ENCODE measurements around the gene GDA. TPM values are rescaled to one million over a fixed set of nuclear protein-coding genes. Genes with fewer than 3 reads are reported as not detected.

GDA gene
- total RNA-seq, 1 donor from 2014 or later = 0.85 TPM

- H3K36me3 ChIP-seq = no peaks in the 10 kb centered on the region
- no peak for DNase-seq
- H3K27me3 ChIP-seq (ENCODE audit: low read depth) = peaks cover 8% of the 10 kb centered on the region
- H3K27ac ChIP-seq (replicated peaks) = no peak overlapping the region
- H3K4me3 ChIP-seq = no peak overlapping the region
- no peak for TF ChIP-seq CTCF (IDR thresholded peaks at IDR 0.05; ENCODE audit: borderline replicate concordance)
- intact Hi-C loops (cut with micrococcal nuclease) = no loop called here
- no peaks in the 10 kb centered on the region for H3K4me1 ChIP-seq
- no peaks in the 10 kb centered on the region for H3K9me3 ChIP-seq (replicated peaks)
These were observed 8.7 kb upstream of the GDA start for GRCh38 chr9:72140586-72140985.

- Histone ChIP-seq H3K4me1 (no peaks in the 10 kb centered on the region), H3K36me3 (no peaks in the 10 kb centered on the region), H3K27ac (replicated peaks) (no peak overlapping the region), H3K4me3 (no peak overlapping the region), H3K9me3 (replicated peaks) (no peaks in the 10 kb centered on the region), H3K27me3 (ENCODE audit: low read depth) (peaks cover 13% of the 10 kb centered on the region)
- TF ChIP-seq CTCF (IDR thresholded peaks at IDR 0.05; ENCODE audit: borderline replicate concordance) = no peak
- DNase-seq = no peak
- intact Hi-C loops (cut with micrococcal nuclease) = no loop called here
These were observed 7.8 kb upstream of the GDA start for GRCh38 chr9:72141484-72141883.

GRCh38 chr9:72144756-72145492 lies 4.3 kb upstream of the GDA start:
- TF ChIP-seq CTCF (IDR thresholded peaks at IDR 0.05; ENCODE audit: borderline replicate concordance) = no peak
- Histone ChIP-seq H3K4me1 (peaks cover 8% of the 10 kb centered on the region), H3K27me3 (ENCODE audit: low read depth) (peaks cover 39% of the 10 kb centered on the region), H3K9me3 (replicated peaks) (no peaks in the 10 kb centered on the region), H3K27ac (replicated peaks) (no peak overlapping the region), H3K4me3 (no peak overlapping the region), H3K36me3 (no peaks in the 10 kb centered on the region)
- intact Hi-C loops (cut with micrococcal nuclease) = no loop called here
- no peak for DNase-seq

GRCh38 chr9:72145733-72146505 lies 3.3 kb upstream of the GDA start:
- no peak overlapping the region for H3K27ac ChIP-seq (replicated peaks)
- no peak overlapping the region for H3K4me3 ChIP-seq
- DNase-seq = no peak
- intact Hi-C loops (cut with micrococcal nuclease) = no loop called here
- peaks cover 43% of the 10 kb centered on the region for H3K27me3 ChIP-seq (ENCODE audit: low read depth)
- no peaks in the 10 kb centered on the region for H3K9me3 ChIP-seq (replicated peaks)
- no peaks in the 10 kb centered on the region for H3K36me3 ChIP-seq
- no peak for TF ChIP-seq CTCF (IDR thresholded peaks at IDR 0.05; ENCODE audit: borderline replicate concordance)
- peaks cover 8% of the 10 kb centered on the region for H3K4me1 ChIP-seq

GRCh38 chr9:72147676-72148075 lies 1.6 kb upstream of the GDA start:
- no peak for DNase-seq
- no peak for TF ChIP-seq CTCF (IDR thresholded peaks at IDR 0.05; ENCODE audit: borderline replicate concordance)
- intact Hi-C loops (cut with micrococcal nuclease) = no loop called here
- Histone ChIP-seq H3K4me1 (peaks cover 8% of the 10 kb centered on the region), H3K36me3 (no peaks in the 10 kb centered on the region), H3K27ac (replicated peaks) (no peak overlapping the region), H3K4me3 (no peak overlapping the region), H3K9me3 (replicated peaks) (no peaks in the 10 kb centered on the region), H3K27me3 (ENCODE audit: low read depth) (peaks cover 50% of the 10 kb centered on the region)

Measured in left ventricle myocardium inferior (tissue), 1 donor.